HuH-7.5 (cell line): Measurements from ENCODE around the gene MTERF2.
"Not testable (repeated sequence)": the region's sequence is repeated elsewhere in the genome, so short reads cannot be mapped to it uniquely, and the experiment has no call there.

ENCODE experiments used
- DNase-seq: peaks from one replicate; pipeline ENCODE4 v3.0.0; 2011; ENCODE audit warnings: low spot score

MTERF2 gene, protein sequence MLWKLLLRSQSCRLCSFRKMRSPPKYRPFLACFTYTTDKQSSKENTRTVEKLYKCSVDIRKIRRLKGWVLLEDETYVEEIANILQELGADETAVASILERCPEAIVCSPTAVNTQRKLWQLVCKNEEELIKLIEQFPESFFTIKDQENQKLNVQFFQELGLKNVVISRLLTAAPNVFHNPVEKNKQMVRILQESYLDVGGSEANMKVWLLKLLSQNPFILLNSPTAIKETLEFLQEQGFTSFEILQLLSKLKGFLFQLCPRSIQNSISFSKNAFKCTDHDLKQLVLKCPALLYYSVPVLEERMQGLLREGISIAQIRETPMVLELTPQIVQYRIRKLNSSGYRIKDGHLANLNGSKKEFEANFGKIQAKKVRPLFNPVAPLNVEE

DNA sequence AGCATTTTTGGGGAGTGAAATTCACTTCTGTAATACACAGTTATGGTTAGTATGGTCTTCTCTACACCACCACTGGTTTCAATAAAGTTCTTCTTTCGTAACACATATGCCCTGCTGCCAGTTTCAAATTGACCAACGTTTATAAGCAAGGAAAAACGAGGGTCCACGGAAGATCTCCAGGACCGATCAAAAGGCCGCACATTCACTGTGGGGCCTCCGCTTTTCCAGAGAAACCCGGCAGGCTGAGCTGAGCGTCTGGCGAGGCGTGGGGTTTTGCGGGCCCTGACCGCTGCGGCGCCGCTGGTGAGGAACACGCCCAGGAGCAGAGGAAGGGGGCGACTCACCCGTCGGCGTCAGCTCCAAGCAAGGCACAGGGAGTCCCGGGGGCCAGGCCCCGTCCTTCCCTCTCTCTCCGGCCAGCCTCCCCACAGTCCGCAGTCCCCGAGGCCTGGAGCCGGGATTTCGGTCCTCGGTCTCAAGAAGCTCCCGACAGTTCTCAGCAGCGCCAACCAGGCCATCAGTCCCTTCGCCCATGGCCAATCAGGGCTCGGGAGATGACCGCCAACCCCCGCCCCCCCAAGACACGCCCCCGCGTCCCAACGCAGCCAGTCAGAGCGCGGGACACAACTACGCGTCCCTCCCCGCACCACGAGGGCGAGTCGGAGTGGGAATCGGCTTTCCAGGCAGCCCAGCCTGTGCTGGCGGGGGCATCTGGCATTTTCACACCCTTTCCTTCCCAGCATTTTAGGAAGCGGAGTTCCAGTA lies at the start of gene MTERF2:
Gene MTERF2, minus strand, starts transcription at position 522 of the 765 bp plus-strand sequence. CDS start 8,432 bp downstream, outside the sequence.
- peak; percentile 84 for DNase-seq

DNA sequence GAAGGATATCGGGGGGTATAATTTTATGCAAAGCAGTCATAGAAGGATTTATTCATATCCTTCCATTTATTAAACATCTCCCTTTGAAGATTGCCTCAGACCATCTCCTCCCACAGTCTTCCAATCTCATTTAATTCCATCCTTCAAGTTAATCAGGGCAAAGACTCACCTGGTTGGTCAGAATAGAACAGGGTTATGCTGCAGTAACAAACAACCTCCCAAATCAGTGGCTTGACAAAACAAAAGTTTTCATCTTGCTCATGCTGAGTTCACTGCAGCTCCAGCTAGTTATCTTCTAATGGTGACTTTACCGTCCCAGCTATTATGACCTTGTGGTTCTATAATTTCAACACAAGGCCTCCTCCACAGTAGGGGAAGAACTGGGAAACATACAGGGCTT lies 48.8 kb upstream of the MTERF2 start:
- no peak for DNase-seq

DNA sequence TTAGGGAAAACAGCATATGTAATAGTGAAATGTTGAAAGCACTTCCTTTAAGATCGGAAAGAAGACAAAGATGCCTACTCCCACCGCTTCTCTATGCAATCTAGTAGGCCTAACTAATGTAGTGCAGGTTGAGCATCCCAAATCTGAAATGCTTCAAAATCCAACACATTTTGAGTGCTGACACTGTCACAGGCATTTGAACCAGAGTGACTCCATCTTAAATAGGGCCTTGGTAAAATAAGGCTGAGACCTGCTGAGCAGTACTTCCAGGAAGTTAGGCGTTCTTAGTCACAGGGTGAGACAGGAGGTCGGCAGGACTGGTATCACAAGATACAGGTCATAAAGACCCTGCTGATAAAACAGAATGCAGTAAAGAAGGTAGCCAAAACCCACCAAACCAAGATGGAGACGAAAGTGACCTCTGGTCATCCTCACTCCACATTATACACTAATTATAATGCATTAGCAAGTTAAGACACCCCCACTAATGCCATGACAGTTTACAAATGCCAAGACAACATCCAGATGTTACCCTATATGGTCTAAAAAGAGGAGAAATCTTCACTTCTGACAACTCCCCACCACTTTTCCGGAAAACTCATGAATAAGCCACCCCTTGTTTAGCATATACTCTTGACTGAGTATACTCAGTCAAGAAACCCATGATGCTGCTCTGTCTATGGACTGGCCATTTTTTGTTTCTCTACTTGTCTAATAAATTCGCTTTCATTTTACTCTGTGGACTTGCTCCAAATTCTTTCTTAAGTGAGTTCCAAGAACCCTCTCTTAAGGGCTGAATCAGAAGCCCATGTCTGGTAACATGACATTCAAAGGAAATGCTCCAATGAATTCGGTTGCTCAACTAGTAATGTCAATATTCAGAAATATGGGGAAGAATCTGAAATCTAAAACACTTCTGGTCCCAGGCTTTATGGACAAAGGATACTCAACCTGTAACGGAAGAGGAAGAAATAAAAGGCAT lies 47.1 kb upstream of the MTERF2 start:
- no peak for DNase-seq

DNA sequence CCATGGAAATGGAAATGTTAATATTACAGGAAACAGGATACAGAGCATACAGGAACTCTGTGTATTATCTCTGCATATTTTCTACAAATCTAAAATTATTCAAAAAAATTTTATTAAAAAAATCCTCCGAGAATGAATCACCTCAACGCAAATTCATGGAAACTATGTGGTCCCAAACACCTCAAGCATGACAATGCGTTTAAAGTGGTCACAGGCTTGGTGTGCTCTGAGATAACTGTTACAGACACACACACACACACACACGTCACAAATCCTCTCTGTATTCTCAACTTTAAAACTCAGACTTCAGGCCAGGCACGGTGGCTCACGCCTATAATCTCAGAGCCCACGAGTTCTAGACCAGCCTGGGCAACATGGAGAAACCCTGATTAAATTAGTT lies 45.3 kb upstream of the MTERF2 start:
- no peak for DNase-seq

DNA sequence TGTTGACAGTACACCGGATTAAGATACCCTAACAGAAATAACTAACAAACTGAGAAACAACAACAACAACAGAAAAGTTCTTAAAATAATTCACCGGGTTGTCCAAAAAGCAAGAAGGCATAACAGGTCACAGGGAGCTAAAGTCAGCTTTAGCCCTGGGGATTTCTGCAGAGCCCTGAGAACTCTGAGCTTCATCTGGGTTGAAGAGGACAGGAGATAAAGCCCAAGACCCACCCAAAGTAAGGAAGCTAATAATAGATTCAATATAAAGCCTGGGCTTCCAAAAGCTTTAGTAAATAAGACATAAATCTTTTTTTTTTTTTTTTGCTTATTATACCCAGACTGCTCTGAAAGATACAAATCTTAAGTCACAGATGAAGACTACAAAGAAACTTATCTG lies 44.1 kb upstream of the MTERF2 start:
- no peak for DNase-seq

DNA sequence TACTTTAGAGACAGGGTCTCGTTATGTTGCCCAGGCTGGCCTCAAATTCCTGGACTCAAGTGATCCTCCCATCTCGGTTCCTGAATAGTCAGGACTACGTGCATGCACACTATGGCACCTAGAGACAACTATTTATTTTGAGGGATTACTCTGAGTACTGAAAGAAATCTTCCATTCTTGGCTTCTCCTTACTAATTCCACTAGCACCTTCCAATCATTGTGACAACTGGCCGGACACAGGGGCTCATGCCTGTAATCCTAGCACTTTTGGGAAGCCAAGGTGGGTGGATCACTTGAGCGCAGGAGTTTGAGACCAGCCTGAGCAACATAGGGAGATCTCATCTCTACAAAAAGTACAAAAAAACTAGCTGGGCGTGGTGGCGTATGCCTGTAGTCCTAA lies 42.1 kb upstream of the MTERF2 start:
- DNase-seq = no peak

DNA sequence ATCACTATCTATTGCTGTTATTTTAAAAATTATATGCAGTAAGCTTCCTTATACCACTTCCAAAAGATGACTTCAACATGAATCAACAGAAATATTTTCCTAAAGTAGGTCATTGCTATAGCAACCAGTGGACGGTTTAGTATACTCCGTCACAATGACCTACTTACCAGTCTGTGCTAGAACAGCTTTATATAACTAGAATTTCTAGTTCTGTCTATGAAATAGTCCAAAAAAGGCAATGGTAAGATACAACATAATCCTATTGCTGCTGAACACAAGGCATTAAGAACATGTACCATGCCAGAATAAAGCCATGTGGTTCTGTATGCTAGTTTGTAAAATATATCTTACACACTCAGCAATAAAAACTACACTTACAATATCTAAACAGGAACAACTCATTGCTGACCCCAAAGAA lies 40.7 kb upstream of the MTERF2 start:
- DNase-seq = no peak

DNA sequence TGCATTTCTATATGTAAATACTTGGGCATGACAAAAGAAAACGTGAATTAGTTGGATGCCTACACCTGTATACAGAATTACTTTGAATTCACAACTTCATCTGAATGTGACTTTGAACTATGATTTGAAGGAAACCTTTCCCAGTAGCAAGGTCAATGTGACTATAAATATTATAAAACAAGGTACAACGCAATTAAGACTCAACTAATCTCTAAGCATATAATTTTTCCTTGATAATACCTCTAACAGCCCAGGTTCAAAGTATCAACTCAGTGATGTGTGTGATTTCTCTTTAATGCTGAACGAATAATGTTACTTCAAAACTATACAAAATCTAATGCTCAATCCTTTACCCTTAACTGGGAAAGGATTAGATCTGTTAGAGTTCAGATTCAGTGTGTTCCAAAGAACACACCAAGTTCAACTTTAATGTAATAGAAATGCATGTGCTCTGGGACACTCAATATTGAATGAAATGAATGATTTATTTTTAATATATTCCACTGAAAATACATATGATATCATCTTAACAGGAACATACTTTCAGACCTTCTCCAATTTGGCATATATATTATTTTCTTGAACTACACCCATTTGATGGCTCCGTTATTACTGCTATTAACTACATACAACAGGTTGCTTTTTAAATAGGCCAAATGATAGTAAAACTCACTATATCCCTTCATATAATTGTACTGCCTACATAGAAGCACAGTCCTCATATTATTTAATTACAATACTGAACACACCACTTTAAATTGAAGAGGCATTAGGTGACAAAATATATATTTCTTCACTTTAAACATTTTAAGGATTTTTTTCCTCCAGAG lies 40.1 kb upstream of the MTERF2 start:
- no peak for DNase-seq

DNA sequence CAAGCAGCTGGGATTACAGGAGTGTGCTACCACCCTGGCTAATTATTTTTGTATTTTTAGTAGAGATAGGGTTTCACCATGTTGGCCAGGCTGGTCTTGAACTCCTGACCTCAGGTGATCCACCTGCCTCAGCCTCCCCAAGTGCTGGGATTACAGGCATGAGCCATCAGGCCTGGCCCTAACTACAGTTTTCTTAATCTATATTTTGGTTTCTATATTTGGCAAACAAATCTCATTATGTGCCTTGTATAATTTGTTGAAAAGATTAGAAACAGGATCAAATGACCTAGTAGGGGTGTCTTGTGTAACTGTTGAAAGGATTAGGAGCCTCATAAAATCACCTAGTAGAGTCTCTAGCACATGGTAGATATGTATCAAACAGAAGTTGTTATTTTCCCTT lies 39.4 kb upstream of the MTERF2 start:
- not testable (repeated sequence) for DNase-seq

DNA sequence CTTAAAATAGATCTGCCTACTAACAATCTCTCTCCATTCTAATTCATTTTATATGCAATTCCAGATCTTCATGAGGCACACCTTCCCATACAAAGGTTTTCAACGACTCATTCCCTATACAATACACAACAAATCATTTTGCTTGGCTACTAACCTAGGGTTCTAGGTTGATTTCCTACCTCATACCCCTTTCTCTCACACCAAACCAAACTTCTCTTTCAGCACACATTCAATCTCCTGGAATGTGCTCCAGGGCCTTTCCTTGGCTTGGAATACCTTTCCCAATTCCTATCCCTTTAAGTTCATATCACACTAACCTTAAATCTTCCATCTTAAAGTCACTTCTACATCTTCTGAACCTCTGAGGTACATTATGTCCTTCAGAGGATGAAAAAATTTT lies 38.7 kb upstream of the MTERF2 start:
- DNase-seq = no peak

DNA sequence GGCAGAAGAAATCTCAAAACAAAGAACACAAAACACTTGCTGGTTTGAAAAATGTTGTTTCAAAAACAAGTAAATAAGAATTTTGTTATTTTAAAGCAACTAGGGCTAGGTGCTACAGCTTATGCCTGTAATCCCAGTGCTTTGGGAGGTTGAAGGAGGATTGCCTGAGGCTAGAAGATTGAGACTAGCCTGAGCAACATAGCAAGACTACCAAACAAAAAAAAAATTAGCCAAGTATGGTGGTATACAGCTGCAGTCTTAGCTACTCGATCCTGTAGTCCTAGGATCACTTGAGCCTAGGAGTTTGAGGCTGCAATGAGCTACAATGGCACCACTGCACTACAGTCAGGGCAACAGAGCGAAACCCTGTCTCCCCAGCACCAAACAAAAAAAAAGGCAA lies 32.6 kb upstream of the MTERF2 start:
- no peak for DNase-seq

DNA sequence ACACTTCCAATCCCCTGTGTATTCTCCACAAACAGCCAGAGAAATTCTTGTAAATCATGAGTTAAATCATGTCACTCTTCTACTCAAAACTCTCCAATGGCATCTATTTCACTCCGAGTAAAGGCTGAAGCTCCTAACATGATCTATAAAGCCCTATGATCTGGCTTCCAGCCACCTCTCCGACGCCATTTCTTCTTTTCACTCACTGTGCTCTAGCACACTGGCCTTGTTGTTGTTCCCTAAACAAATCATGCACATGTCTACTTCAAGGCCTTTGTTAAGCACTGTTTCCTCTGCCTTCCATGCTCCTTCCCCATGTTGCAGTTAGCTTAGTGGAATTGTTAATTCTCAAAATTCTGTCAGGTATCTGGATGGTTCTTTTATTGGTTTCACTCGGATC lies 30.1 kb upstream of the MTERF2 start:
- no peak for DNase-seq

DNA sequence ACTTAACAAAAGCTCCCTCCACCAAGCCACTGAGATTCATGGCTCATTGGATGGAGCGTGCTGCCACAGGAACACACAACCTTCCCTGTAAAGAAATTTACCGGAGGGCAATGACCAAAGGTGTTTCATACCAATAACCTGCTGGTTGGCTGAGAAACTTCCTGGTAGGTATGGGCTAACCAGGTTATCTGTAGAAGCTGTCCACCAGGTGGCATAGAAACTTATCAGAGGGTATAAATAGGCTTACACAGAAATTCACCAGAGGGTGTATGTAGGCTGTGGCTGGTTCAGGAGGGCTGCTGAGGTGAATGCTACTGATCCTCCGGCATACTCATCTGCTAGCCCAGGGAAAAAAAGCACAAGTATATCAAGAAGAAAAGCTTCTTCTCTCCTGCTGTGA lies 27.1 kb upstream of the MTERF2 start:
- no peak for DNase-seq

DNA sequence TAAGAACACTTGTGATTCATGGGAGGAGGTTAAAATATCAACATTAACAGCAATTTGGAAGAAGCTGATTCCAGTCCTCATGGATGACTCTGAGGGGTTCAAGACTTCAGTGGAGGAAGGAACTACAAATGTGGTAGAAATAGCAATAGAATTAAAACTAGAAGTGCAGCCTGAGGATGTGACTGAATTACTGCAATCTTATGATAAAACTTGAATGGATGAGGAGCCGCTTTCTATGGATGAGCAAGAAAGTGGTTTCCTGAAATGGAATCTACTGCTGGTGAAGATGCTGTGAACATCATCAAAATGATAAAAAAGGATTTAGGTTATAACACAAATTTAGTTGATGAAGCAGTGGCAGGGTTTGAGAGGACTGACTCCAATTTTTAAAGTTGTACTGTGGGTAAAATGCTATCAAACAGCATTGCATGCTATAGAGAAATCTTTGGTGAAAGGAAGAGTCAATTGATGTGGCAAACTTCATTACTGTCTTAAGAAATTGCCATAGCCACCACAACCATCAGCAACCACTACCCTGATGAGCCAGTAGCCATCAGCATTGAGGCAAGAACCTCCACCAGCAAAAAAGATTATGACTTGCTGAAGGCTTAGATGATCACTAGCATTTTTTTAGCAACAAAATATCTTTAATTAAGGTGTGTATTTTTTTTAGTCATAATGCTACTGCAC lies 25.9 kb upstream of the MTERF2 start:
- no peak for DNase-seq

DNA sequence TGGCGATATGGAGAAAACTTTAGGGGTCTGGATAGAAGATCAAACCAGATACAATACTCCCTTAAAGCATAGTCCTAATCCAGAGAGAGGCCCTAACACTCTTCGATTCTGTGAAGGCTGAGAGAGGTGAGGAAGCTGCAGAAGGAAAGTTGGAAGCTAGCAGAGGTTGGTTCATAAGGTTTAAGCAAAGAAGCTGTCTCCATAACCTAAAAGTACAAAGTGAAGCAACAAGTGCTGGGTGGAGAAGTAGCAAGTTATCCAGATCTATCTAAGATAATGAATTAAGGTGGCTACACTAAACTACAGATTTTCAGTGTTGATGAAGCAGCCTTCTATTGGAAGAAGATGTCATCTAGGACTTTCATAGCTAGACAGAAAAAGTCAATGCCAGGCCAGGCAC lies 24.6 kb upstream of the MTERF2 start:
- no peak for DNase-seq

DNA sequence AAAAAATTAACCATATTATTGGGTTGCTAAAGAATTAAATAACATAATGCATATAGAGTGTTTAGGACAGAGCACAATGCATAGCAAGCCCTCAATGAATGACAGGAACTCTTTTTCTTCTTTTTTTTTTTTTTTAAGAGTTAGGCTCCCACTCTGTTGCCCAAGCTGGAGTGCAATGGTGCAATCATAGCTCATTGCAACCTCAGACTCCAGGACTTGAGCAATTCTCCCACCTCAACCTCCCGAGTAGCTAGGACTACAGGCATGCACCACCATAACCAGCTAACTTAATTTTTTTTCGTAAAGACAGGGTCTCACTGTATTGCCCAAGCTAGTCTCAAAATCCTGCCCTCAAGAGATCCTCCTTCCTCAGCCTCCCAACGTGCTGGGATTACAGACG lies 20.5 kb upstream of the MTERF2 start:
- no peak for DNase-seq

DNA sequence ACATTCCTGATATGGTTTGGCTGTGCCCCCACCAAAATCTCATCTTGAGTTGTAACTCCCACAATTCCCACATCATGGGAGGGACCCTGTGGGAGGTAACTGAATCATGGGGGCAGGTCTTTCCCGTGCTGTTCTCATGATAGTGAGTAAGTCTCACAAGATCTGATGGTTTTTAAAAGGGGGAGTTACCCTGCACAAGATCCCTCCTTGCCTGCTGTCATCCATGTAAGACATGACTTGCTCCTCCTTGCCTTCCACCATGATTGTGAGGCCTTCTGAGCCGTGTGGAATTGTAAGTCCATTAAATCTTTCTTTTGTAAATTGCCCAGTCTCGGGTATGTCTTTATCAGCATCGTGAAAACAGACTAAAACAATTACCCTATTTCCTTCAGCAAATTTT lies 15.7 kb upstream of the MTERF2 start:
- DNase-seq = not testable (repeated sequence)

DNA sequence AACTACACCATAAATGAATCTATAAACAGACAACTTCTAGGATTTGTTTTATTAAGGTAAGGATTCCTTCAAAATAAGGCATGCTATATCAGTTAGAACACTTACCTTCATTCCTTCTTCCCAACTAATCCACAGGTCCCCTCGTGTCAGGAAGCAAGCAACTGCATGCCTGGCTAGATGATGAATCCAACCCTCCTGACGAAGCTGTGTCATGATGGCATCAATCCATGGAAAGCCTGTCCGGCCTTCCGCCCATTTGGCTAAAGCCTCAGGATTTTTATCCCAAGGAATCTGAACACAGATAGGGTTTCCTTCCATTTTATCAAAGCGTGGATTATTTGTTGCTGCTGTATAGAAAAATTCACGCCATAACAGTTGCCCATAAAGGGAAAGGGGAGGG lies 12.5 kb upstream of the MTERF2 start:
- no peak for DNase-seq

DNA sequence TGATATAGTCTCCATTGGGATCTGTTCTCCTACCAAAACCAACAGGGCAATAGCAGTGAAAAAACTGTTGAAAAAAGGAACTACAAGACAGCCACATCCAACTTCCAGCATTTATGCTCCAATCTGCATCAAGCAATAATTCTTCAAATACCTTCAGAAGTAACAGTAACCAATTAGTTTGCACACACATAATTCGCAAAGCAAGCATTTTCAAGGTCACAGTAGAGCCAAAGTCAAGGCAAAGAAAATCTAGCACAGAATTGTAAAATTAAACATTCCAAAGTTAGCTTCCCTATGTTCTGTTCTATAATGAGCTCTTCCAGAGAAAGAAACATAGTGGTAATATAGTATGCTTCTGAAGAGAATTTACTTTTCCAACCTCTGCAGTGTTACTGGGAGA lies 11.0 kb upstream of the MTERF2 start:
- no peak for DNase-seq

DNA sequence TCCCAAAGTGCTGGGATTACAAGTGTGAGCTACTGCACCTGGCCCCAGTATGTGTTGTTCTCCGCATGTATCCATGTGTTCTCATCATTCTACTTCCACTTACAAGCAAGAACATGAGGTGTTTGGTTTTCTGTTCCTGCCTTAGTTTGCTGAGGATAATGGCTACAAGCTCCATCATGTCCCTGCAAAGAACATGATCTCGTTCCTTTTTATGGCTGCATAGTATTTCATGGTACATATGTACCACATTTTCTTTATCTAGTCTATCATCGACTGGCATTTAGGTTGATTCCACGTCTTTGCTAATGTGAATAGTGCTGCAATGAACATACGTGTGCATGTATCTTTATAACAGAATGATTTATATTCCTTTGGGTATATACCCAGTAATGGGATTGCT lies 9.2 kb upstream of the MTERF2 start:
- not testable (repeated sequence) for DNase-seq
